Stimulated activated CD8-positive, alpha-beta memory T cell treated with anti-CD3 and anti-CD28 coated beads, Interleukin-4, amount 100 ng/mL, for 4 hours (primary cell): ENCODE measurements around the gene PLCH2.
"Not testable (repeated sequence)": the region's sequence is repeated elsewhere in the genome, so short reads cannot be mapped to it uniquely, and the experiment has no call there.

Experiments used
- DNase-seq, 2 donors: peaks; one replicate each; pipeline ENCODE4 v3.0.0-alpha.2; 2020; ENCODE audit warnings: low read depth in 2 of 2, low spot score in 1 of 2

Gene PLCH2

GRCh38 chr1:2542246-2542915, 66.3 kb downstream of the PLCH2 start:
- no peak for DNase-seq

GRCh38 chr1:2543543-2544092, 67.5 kb downstream of the PLCH2 start:
- no peak for DNase-seq

- DNase-seq = no peak
Observed at GRCh38 chr1:2544093-2544874, 68.2 kb downstream of the PLCH2 start.

DNA sequence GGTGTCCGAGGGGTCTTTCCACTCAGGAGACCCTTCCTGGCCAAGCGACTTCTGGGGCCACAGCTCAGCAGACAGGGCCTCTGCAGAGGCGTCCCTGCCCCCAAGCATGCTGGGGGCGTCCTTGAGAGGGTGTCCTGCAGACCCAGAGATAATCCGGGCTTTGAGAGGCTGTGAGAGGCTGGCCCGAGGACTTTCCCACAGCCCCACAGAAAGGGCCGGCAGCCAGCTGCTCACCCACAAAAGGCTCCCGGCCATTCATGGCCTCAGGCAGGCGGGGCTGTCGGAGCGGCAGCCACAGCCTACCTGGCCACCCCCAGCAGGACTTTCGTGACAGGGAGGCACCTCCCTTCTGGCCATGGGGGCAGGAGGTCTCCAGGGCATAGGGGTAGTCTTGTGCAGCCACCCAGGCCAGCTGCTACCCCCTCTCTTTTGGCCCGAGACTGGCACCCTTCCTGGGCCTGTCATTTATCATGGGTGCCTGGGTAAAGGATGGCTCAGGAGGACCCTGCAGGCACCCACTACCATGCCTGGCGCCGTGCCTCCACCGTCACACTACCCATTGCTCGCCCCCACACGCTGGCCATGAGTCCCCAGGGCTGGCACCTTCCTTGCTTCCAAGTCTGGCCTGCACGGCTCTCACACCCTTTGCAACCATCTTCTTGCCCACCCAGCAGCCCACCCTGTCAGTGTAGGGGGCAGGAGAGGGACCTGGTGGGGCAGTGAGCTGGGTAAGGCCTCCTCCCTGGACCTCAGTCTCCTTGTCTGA, 69.0 kb downstream of the PLCH2 start:
- DNase-seq = no peak

- DNase-seq = peak; percentile 68 to 81
Observed at GRCh38 chr1:2545754-2546514, 69.8 kb downstream of the PLCH2 start.

GRCh38 chr1:2546515-2547209, 70.6 kb downstream of the PLCH2 start:
- peak in 1 of 2 donors; percentile 61 for DNase-seq

GRCh38 chr1:2547210-2548067, 71.3 kb downstream of the PLCH2 start:
- DNase-seq = no peak

DNA sequence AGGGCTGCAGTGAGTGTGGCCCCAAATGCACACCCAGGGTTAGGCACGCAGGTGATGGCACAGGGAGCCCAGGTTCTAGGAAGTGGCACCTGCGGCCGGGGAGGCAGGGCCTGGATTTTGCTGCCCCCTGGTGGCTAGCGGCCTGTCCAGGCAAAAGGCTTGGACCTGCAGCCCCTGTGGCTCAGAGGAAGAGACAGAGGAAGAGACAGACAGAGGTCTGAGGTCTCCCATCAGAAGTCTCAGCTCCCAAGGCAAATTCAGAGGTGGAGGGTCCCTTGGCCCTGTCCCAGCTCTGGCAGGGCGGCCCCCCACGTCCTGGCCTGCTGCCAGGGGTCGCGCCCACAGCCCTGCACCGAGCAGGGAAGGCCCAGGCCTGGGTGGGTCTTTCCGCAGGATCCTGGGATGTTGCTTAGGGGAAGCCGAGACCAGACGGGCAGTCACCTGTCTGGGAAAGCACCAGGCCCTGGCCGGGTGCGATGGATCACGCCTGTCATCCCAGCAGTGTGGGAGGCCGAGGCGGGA, 72.0 kb downstream of the PLCH2 start:
- DNase-seq = peak; percentile 68

DNA sequence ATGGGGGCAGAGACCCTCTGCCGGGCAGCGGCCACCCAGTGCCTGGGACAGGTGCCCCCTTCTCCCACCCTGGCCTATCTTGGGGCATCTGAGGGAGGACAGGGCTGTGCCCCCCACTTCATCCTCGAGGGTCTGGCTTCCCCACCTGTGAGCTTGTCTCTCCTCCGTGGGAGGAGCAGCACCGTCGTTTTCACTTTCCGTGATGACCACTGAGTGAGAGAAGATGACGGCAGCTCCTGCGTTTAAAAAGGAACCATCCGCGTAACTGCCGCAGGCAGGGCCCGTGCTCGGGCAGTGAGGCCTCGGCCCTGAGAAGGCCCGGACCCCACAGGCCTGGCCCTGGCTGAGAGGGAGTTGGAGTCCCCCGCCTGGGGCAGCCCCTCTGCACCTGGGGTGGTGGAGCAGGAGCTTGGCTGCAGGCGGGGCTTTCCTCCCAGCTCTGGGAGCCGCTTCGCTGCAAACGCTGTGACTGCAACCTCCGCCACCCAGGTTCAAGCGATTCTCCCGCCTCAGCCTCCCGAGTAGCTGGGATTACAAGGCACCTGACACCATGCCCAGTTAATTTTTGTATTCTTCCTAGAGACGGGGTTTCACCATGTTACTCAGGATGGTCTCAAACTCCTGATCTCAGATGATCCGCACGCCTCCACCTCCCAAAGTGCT, 73.4 kb downstream of the PLCH2 start:
- not testable (repeated sequence) for DNase-seq

GRCh38 chr1:2550309-2550861, 74.3 kb downstream of the PLCH2 start:
- DNase-seq = not testable (repeated sequence)

GRCh38 chr1:2551544-2551943, 75.5 kb downstream of the PLCH2 start:
- not testable (repeated sequence) for DNase-seq

GRCh38 chr1:2552189-2552588, 76.1 kb downstream of the PLCH2 start:
- no peak for DNase-seq

- not testable (repeated sequence) for DNase-seq
Observed at GRCh38 chr1:2553076-2553475, 77.0 kb downstream of the PLCH2 start.

GRCh38 chr1:2553871-2554620, 78.0 kb downstream of the PLCH2 start:
- DNase-seq = no peak

- peak in 1 of 2 donors; percentile 35 for DNase-seq
Observed at GRCh38 chr1:2554621-2555387, 78.7 kb downstream of the PLCH2 start.
